GM21360 (cell line): ENCODE measurements around the gene ARPP21.
A peak's percentile ranks its signal among the peaks of the same experiment; 100 is the strongest.

Source experiments
- ATAC-seq: cut with Tn5 transposase; IDR thresholded peaks from one replicate; pipeline ENCODE4 v1.9.1; 2021; ENCODE audit warnings: mild to moderate bottlenecking, moderate library complexity; ENCODE audit not compliant: unreplicated experiment

Gene ARPP21

DNA sequence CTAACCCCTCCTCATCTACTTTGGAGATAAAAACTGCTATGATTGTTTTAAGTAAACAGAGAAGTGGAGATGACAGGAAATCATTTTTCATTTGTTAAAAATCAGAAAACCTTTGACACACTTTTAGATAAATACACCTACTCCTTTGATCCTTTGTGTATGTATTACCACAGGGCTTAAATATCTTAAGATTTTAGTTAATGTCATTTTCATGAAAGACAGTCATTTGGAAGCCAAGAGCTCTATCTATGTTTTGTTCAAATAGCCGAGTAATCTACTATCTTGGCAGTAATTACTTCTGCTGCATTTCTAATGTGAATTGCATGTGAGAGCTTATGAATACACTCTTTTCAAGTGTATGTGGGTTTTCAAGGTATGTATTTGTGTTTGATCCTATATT lies 2.0 kb downstream of the ARPP21 start:
- no peak for ATAC-seq

DNA sequence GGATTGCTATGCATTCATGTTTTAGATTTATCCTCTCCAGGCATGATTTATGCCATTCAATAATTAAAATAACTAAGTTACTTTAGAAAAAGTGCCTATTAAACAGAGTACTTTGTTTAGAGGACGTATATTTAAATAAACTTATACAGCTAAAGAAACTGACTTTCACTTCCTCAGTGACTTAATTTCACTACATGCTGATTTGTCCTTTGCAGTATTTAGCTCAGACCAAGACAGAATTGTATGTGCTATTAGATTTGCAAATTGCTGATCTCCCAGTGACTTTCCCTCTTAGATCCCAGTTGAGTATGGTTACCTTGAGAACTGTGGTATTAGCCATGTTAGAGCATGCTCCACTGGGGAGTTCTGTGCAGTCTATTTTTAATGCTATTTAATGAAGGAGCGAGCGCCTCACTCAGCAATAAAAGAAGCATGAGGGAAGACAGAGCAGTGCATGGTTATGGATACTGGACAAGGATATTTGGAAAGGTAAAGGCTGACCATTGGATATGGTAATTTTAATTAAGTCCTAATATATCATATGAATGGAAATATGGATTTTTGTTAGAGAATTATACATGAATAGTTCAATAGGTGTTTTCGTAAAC lies 2.7 kb downstream of the ARPP21 start:
- no peak for ATAC-seq

DNA sequence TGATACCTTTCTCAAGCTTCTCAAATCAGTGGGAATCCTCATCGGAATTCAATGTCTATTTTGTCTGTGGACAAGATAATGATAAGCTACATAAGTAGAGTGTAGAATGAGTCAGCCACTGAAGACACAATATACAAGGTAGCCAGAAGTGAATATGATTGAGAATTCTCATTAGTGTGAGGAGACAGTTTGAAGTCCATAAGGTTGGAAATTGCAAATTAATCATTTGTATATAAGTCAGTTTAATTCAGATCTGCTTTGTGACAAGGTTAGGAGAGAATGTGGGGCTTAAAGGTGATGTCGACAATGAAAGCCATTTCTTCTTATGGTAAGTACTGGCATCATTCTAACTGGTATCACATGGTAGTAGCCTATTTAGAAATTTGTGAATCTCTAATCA lies 4.2 kb downstream of the ARPP21 start:
- ATAC-seq, result no peak

DNA sequence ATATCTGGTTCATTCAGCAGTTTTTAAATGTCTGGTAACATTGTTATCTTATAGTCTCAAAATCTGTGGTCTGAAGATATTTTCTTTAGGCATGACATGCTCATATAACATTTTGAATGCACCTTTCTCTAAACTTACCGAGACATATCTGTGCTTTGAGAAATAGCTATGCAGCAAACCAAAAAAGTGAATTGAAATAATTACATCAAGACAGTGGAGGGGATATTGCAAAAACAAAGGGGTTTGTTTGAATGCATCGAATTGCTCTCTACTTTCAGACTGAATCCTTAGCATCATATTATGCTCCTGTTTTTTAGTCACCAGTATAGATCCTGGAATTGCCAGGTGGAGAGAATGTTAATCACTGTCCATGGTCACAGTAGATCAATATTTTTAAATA lies 5.1 kb downstream of the ARPP21 start:
- ATAC-seq, result no peak

GRCh38 chr3:35645189-35645588 lies 5.9 kb downstream of the ARPP21 start:
- no peak for ATAC-seq

DNA sequence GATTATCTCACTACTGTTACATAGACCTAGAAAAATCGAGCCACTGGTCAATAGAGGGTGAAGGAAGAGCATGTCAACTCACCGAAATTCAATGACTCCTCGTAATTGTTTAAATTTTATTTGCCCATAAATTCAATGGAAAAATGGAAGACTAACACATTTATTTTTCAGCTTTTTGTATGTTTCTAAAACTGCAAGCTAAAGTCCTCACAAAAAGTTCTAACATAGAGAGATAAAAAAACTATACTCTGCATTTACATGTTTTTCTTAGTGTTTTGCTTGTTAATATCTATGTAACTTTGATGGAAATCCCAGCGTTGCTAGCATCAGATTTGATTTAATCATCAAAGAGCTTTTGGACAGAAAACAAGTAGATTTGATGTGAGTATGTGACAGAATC lies 6.8 kb downstream of the ARPP21 start:
- ATAC-seq, result no peak

DNA sequence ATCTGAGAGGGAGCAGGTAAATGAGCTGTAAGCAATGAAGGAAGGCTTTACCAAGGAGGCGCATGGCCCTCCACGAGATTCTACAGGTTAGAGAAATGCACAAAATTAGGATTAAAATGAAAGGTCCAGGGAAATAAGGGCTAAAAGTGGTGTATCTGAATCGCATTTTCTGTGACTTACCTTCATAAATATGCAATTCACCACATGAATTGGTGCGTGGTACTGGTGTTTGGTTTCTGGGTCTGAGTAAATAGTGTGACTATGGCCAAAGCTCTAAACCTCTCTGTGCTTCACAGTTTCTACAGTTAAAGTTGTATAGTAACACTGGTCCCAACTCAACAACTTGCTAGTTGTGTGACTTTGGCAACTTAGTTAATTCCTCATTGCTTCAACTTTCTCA lies 8.1 kb downstream of the ARPP21 start:
- no peak for ATAC-seq

GRCh38 chr3:35648347-35648746 lies 9.0 kb downstream of the ARPP21 start:
- ATAC-seq, result no peak

- ATAC-seq, result no peak
These were observed 10.1 kb downstream of the ARPP21 start for GRCh38 chr3:35649405-35649804.

- ATAC-seq, result no peak
These were observed 12.1 kb downstream of the ARPP21 start for GRCh38 chr3:35651426-35651825.

DNA sequence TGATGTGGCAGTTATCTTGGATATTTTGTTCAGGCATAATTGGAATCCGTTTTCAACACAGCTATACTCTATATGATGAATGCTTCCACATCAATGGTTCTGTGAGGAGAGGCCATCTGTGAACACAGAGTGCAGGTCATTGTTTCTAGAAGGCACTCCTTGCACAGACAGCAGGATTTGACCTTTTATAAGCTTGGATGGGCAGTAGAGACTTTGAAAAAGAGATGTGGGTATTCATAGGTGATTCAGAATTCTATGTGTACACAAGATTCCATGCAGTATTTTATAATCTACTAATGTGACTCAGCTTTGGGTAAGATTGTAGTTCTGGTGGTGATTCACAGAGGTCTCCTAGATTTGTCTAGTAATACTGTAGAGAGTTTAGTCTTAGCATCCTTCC lies 12.5 kb downstream of the ARPP21 start:
- ATAC-seq, result no peak

DNA sequence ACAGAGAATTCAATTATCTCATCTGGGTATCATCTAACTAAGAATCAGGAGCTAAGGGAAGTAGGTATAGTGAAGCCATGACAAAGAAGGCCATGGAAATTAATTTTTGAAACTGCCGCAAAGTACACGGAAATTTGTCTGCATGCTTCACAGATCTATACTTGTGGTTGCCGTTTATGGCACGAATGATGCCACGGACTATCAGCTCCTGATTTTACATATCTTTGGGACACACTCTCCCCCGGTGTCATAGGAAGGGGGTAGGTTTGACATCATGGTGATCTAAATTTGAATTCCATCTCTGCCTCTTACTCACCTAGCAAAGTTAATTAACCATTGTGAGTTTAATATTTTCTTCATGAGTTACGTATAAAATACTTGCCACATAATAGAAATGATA lies 14.0 kb downstream of the ARPP21 start:
- no peak for ATAC-seq

GRCh38 chr3:35654476-35654875 lies 15.2 kb downstream of the ARPP21 start:
- ATAC-seq, result no peak

DNA sequence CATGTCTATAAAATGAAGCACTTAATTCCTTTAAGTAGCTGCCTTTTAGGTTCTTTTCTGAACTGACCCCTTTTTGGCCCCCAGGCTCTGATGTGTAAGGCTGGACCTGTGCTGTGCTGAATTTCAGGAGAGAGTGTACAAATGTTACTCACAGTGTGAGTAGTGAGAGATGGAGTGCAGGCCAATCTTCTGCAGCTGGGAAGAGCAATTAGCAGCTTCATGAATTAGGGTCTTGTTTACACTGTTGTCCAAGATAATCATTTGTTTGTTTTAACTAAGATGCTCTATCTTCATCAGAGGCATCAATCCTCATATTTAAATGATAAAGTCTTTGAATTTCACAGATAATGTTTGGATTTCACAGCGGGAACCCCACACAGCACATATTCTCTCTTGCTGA lies 19.4 kb downstream of the ARPP21 start:
- ATAC-seq, result no peak

DNA sequence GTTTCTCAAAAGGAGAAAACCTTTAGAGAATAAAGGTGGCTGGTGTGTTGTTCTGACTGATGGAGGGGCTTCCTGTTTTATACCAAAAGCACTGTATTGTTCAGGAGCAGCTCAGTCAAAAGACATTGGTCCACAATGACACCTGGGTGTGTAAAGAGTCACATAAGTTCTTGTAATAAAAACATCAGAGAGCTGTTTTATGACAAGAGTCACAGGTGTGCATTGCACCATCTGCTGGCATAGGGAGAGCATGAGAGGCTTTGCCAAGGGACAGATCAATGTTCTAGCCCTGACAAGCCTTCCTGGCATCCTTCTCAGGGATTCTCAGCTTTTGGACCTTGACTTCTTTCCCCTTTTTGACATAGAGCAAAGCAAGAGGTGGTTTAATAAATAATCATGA lies 20.4 kb downstream of the ARPP21 start:
- no peak for ATAC-seq

GRCh38 chr3:35663471-35663870 lies 24.1 kb downstream of the ARPP21 start:
- no peak for ATAC-seq

- ATAC-seq, result peak; percentile 90
These were observed 25.2 kb downstream of the ARPP21 start for GRCh38 chr3:35664460-35664919.

DNA sequence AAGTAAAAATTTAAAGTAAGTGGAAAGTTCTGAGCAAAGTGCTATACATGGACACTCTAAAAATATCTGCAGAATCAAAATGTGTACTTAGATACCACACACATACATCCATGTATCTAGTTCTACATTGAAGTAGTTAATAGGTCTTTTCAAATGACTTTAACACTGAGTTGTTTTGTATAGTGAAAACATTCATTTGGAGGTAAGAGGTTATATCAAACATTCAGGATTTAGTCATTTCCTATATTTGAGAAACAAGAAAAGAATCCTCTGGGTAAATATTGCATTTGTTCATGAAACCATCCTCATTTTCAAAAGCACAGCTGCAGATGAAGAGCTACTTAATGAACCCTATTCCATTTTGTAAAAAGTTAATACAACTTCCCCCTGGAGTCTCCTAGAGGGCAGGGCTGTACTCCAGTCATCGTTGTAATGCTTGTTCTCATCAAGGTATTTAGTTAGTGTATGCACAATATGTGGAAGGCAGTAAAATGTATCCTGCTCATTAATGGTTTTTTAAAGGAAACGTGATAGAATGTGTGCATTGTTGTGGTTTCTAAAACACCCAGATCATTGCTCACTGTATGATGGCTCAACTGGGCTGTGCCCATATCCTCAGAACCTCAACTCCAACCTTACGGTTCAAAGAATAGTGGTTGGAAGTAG lies 26.2 kb downstream of the ARPP21 start:
- ATAC-seq, result no peak

DNA sequence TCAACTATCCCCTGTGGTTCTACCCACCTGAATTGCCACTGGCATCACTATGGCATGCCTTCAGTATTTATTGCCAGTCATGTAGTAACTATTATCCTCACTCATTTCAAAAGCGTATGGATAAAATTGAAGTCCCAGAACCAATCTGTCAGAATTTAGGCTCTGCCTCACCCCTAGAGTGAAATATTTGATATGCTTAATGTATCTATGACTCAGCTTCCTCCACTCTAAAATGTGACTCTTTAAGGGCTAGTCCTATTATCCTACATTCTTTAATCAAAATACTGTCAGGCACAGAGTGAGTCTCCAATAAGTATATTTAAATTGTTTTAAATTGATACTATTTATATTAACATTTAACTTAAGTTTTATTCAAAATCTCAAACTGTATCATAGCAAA lies 27.6 kb downstream of the ARPP21 start:
- no peak for ATAC-seq

DNA sequence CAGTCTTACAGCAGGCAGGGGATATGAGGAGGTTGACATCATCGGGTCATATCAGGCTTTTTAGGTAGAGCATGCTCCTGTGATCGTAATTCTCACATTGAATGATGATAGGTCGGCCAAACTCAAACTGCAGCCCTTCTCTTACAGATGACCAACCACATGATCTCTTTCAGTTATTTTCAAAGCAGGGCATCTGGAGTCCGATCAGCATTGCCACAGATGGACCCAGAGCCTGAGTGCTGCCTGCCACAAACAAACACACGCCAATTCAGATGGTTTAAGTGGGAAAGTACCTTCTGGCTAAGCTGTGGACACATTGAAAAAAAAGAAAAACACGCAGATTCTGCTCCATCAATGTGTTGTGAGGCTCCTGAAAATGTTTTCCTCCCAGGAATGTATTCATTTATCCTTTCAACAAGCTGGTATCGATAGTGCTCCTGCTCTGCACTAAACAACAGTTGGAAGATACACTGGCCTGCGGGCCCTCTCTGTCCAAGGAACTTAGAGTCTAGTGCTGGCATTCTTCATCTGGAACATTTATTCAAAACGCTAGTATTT lies 31.2 kb downstream of the ARPP21 start:
- no peak for ATAC-seq

GRCh38 chr3:35671483-35671882 lies 32.2 kb downstream of the ARPP21 start:
- no peak for ATAC-seq

DNA sequence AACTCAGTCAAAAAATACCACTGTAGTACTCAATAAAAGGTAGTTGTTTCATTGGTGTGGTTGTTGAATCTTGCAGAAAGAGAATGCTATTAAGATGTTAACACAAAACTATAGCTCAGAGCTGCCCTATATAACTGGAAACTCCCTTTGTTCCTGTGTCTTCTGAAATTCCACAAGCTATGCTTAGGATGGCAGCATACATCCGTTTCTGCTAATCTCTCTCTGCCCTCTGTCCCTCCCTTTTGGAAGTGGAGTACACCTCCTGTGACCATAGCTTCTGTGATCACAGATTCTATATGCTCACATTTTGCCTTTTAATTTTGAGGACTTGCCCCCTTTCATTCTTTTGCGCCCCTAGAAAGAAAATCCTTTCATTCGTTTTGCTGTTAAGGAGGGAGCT lies 33.7 kb downstream of the ARPP21 start:
- ATAC-seq, result no peak
